Mesenchymal stem cell (in vitro differentiated cells and primary cell): ENCODE data around the gene PKIG.
A peak's percentile ranks its signal among the peaks of the same experiment; 100 is the strongest.

Source experiments
- DNase-seq: peaks from one replicate; pipeline ENCODE4 v3.0.0-alpha.2; 2013
- H2AFZ ChIP-seq: one replicate; pipeline ENCODE4 v1.6.1; 2013; ENCODE audit warnings: low read depth, mild to moderate bottlenecking, control low read depth, inconsistent platforms, low read length, moderate library complexity
- H2AK5ac ChIP-seq: 2 replicates; pipeline ENCODE4 v1.6.1; 2013; ENCODE audit warnings: low read length, moderate library complexity, mild to moderate bottlenecking, inconsistent platforms; ENCODE audit not compliant: severe bottlenecking
- H2BK120ac ChIP-seq: one replicate; pipeline ENCODE4 v1.6.1; 2013; ENCODE audit warnings: low read depth, mild to moderate bottlenecking, inconsistent platforms, low read length, moderate library complexity
- H2BK12ac ChIP-seq, 2 experiments: one replicate each; pipeline ENCODE4 v1.6.1; 2013; ENCODE audit warnings: inconsistent platforms in 2 of 2, low read length in 2 of 2, mild to moderate bottlenecking in 2 of 2, moderate library complexity in 2 of 2, control low read depth in 1 of 2
- H2BK15ac ChIP-seq: one replicate; pipeline ENCODE4 v1.6.1; 2013; ENCODE audit warnings: mild to moderate bottlenecking, low read depth, inconsistent platforms; ENCODE audit not compliant: poor library complexity, severe bottlenecking
- H2BK5ac ChIP-seq: 2 replicates; pipeline ENCODE4 v1.6.1; 2013; ENCODE audit warnings: low read depth, mild to moderate bottlenecking, low read length, control low read depth, inconsistent platforms; ENCODE audit not compliant: poor library complexity, severe bottlenecking
- H3K14ac ChIP-seq, 2 experiments: one replicate each; pipeline ENCODE4 v1.6.1; 2013; ENCODE audit warnings: inconsistent platforms in 2 of 2, low read length in 2 of 2, control low read depth in 1 of 2, mild to moderate bottlenecking in 1 of 2, moderate library complexity in 1 of 2
- H3K18ac ChIP-seq, 2 experiments: one replicate each; pipeline ENCODE4 v1.6.1; 2013; ENCODE audit warnings: inconsistent platforms in 2 of 2, low read length in 2 of 2, control low read depth in 1 of 2, low read depth in 1 of 2, mild to moderate bottlenecking in 1 of 2
- H3K23ac ChIP-seq, 2 experiments: one replicate each; pipeline ENCODE4 v1.6.1; 2013; ENCODE audit warnings: inconsistent platforms in 2 of 2, low read length in 2 of 2, mild to moderate bottlenecking in 2 of 2, moderate library complexity in 2 of 2, control low read depth in 1 of 2
- H3K27ac ChIP-seq: 2 replicates; pipeline ENCODE4 v1.5.1; 2013; ENCODE audit warnings: mild to moderate bottlenecking, moderate library complexity, low read length, control low read depth, inconsistent platforms; ENCODE audit not compliant: poor library complexity, severe bottlenecking
- H3K27me3 ChIP-seq, 2 experiments: 2 replicates each; pipeline versions ENCODE4 v1.6.1 to v1.7.0; 2013; ENCODE audit warnings: low read length in 2 of 2, mild to moderate bottlenecking in 2 of 2, moderate library complexity in 2 of 2, control low read depth in 1 of 2, inconsistent platforms in 1 of 2; ENCODE audit not compliant: control insufficient read depth in 1 of 2, insufficient read depth in 1 of 2
- H3K36me3 ChIP-seq, 2 experiments: 2 replicates each; pipeline versions ENCODE4 v1.6.1 to v1.7.0; 2013; ENCODE audit warnings: low read length in 2 of 2, control low read depth in 1 of 2, inconsistent platforms in 1 of 2, low read depth in 1 of 2, mild to moderate bottlenecking in 1 of 2; ENCODE audit not compliant: insufficient read depth in 2 of 2, control insufficient read depth in 1 of 2
- H3K4ac ChIP-seq, 2 experiments: one replicate each; pipeline ENCODE4 v1.6.1; 2013; ENCODE audit warnings: inconsistent platforms in 2 of 2, low read length in 2 of 2, mild to moderate bottlenecking in 2 of 2, moderate library complexity in 2 of 2, control low read depth in 1 of 2, low read depth in 1 of 2
- H3K4me1 ChIP-seq: 2 replicates; pipeline ENCODE4 v1.6.1; 2013; ENCODE audit warnings: low read depth, low read length, control low read depth; ENCODE audit not compliant: control insufficient read depth, insufficient read depth
- H3K4me2 ChIP-seq: 2 replicates; pipeline ENCODE4 v1.6.1; 2013; ENCODE audit warnings: low read length, mild to moderate bottlenecking, inconsistent platforms; ENCODE audit not compliant: poor library complexity, severe bottlenecking
- H3K4me3 ChIP-seq, 2 experiments: 2 replicates each; pipeline versions ENCODE4 v1.5.1 to v1.7.0; 2013; ENCODE audit warnings: low read length in 2 of 2, mild to moderate bottlenecking in 2 of 2, control low read depth in 1 of 2, low read depth in 1 of 2; ENCODE audit not compliant: insufficient read depth in 1 of 2
- H3K79me1 ChIP-seq: replicated peaks from 2 replicates; pipeline ENCODE4 v1.6.1; 2013; ENCODE audit warnings: mild to moderate bottlenecking, control low read depth, low read length, inconsistent platforms; ENCODE audit not compliant: poor library complexity, severe bottlenecking
- H3K9ac ChIP-seq: 2 replicates; pipeline ENCODE4 v1.7.0; 2013; ENCODE audit warnings: mild to moderate bottlenecking, low read length, moderate library complexity
- H3K9me3 ChIP-seq: 2 replicates; pipeline ENCODE4 v1.7.0; 2013; ENCODE audit warnings: mild to moderate bottlenecking, low read length; ENCODE audit not compliant: control insufficient read depth
- H4K8ac ChIP-seq: one replicate; pipeline ENCODE4 v1.6.1; 2013; ENCODE audit warnings: inconsistent platforms, mild to moderate bottlenecking, low read length, moderate library complexity
- H4K91ac ChIP-seq: one replicate; pipeline ENCODE4 v1.6.1; 2013; ENCODE audit warnings: mild to moderate bottlenecking, low read length, inconsistent platforms
- WGBS: methylation state at CpG from one replicate; pipeline ENCODE4 v1.1.7; 2013; ENCODE audit warnings: mixed read lengths; 5-methylcytosine and 5-hydroxymethylcytosine counted together

The PKIG gene

GRCh38 chr20:44660581-44660980, 78.2 kb downstream of the PKIG start:
- 83% methylated on average over 5 of the region's 5 CpGs for WGBS
- H3K79me1 ChIP-seq: no peaks in the 10 kb centered on the region
- H3K4me2 ChIP-seq: no peak overlapping the region
- no peak overlapping the region for H2AFZ ChIP-seq
- no peak overlapping the region for H4K91ac ChIP-seq
- H3K4ac ChIP-seq: no peak overlapping the region
- no peak for DNase-seq
- no peak overlapping the region for H4K8ac ChIP-seq
- H3K4me1 ChIP-seq: no peaks in the 10 kb centered on the region
- no peak overlapping the region for H3K18ac ChIP-seq
- no peak overlapping the region for H2BK15ac ChIP-seq
- no peak overlapping the region for H3K23ac ChIP-seq
- no peak overlapping the region for H3K4me3 ChIP-seq
- H3K27ac ChIP-seq: no peak overlapping the region
- no peak overlapping the region for H3K9ac ChIP-seq
- no peaks in the 10 kb centered on the region for H3K9me3 ChIP-seq
- no peak overlapping the region for H2BK5ac ChIP-seq
- H3K14ac ChIP-seq: no peak overlapping the region
- H2AK5ac ChIP-seq: no peak overlapping the region
- H2BK12ac ChIP-seq: no peak overlapping the region
- H3K36me3 ChIP-seq: no peaks in the 10 kb centered on the region
- no peak overlapping the region for H2BK120ac ChIP-seq
- peaks cover 2 to 16% of the 10 kb centered on the region in 2 experiments for H3K27me3 ChIP-seq

GRCh38 chr20:44662261-44662660, 79.9 kb downstream of the PKIG start:
- Histone ChIP-seq H2BK12ac (no peak overlapping the region), H3K4me2 (no peak overlapping the region), H3K14ac (peak overlapping the region in 1 of 2 experiments; percentile 74), H3K4me1 (no peaks in the 10 kb centered on the region), H3K27me3 (peaks cover 0 to 16% of the 10 kb centered on the region in 2 experiments), H2BK15ac (no peak overlapping the region), H3K4me3 (no peak overlapping the region), H3K23ac (no peak overlapping the region), H4K8ac (no peak overlapping the region), H3K36me3 (no peaks in the 10 kb centered on the region), H2AK5ac (no peak overlapping the region), H2BK5ac (no peak overlapping the region), H3K9ac (no peak overlapping the region), H3K27ac (no peak overlapping the region), H3K18ac (no peak overlapping the region), H3K9me3 (no peaks in the 10 kb centered on the region), H4K91ac (no peak overlapping the region), H2AFZ (no peak overlapping the region), H3K4ac (no peak overlapping the region), H2BK120ac (no peak overlapping the region), H3K79me1 (no peaks in the 10 kb centered on the region)
- WGBS: 53% methylated on average over 3 of the region's 3 CpGs
- DNase-seq: no peak

- no peak overlapping the region for H3K14ac ChIP-seq
- H3K23ac ChIP-seq: no peak overlapping the region
- no peak overlapping the region for H2AK5ac ChIP-seq
- no peaks in the 10 kb centered on the region for H3K79me1 ChIP-seq
- H4K8ac ChIP-seq: no peak overlapping the region
- H3K4me2 ChIP-seq: no peak overlapping the region
- DNase-seq: no peak
- no peak overlapping the region for H3K9ac ChIP-seq
- no peak overlapping the region for H3K27ac ChIP-seq
- no peaks in the 10 kb centered on the region for H3K4me1 ChIP-seq
- 61% methylated on average over 2 of the region's 3 CpGs for WGBS
- H4K91ac ChIP-seq: no peak overlapping the region
- H3K4me3 ChIP-seq: no peak overlapping the region
- no peak overlapping the region for H2BK5ac ChIP-seq
- no peaks in the 10 kb centered on the region for H3K36me3 ChIP-seq
- H2BK15ac ChIP-seq: no peak overlapping the region
- no peak overlapping the region for H2BK120ac ChIP-seq
- no peak overlapping the region for H2AFZ ChIP-seq
- no peaks in the 10 kb centered on the region for H3K9me3 ChIP-seq
- H2BK12ac ChIP-seq: no peak overlapping the region
- H3K27me3 ChIP-seq: peaks cover 0 to 16% of the 10 kb centered on the region in 2 experiments
- no peak overlapping the region for H3K4ac ChIP-seq
- H3K18ac ChIP-seq: no peak overlapping the region
Measured at GRCh38 chr20:44664131-44664530, 81.8 kb downstream of the PKIG start.

GRCh38 chr20:44666066-44666465, 83.7 kb downstream of the PKIG start:
- Histone ChIP-seq H3K23ac (no peak overlapping the region), H2AFZ (no peak overlapping the region), H3K4me2 (no peak overlapping the region), H3K36me3 (no peaks in the 10 kb centered on the region), H2BK15ac (no peak overlapping the region), H3K27ac (no peak overlapping the region), H3K14ac (no peak overlapping the region), H2BK12ac (no peak overlapping the region), H2AK5ac (no peak overlapping the region), H3K79me1 (no peaks in the 10 kb centered on the region), H4K8ac (no peak overlapping the region), H3K4ac (no peak overlapping the region), H3K18ac (no peak overlapping the region), H3K4me3 (no peak overlapping the region), H4K91ac (no peak overlapping the region), H2BK5ac (no peak overlapping the region), H3K4me1 (peaks cover 2% of the 10 kb centered on the region), H3K9ac (no peak overlapping the region), H2BK120ac (no peak overlapping the region), H3K9me3 (no peaks in the 10 kb centered on the region), H3K27me3 (peaks cover 0 to 16% of the 10 kb centered on the region in 2 experiments)
- no peak for DNase-seq
- WGBS: 82% methylated on average over 3 of the region's 3 CpGs
